Testis (tissue), 5 donors: ENCODE results near the gene MAGOHB. TPM values are rescaled to one million over a fixed set of nuclear protein-coding genes. Genes with fewer than 3 reads are reported as not detected.
"Not testable (repeated sequence)": the region's sequence is repeated elsewhere in the genome, so short reads cannot be mapped to it uniquely, and the experiment has no call there.

Experiments
- DNase-seq: peaks from one replicate; pipeline ENCODE4 v3.0.0-alpha.2; 2019
- H3K27ac ChIP-seq, 2 donors: fragments of 200-600 bp; sonication (generic); one replicate each; pipeline ENCODE4 v1.5.1; 2019
- H3K27me3 ChIP-seq: fragments of 200-600 bp; sonication (generic); one replicate; pipeline ENCODE4 v1.5.1; 2019
- H3K36me3 ChIP-seq: fragments of 200-600 bp; sonication (generic); one replicate; pipeline ENCODE4 v1.5.1; 2017; ENCODE audit warnings: low read depth; ENCODE audit errors: missing control alignments
- H3K4me1 ChIP-seq: fragments of 200-600 bp; sonication (generic); one replicate; pipeline ENCODE4 v1.5.1; 2019
- H3K4me3 ChIP-seq, 2 donors: fragments of 200-600 bp; sonication (generic); one replicate each; pipeline ENCODE4 v1.5.1; 2017 to 2019
- H3K9me3 ChIP-seq: fragments of 200-600 bp; sonication (generic); one replicate; pipeline ENCODE4 v1.5.1; 2017
- CTCF ChIP-seq, 3 experiments: fragments of 450-650 bp in 2 of 3; fragments of 200-600 bp in 1 of 3; sonication (generic) in 1 of 3; IDR thresholded peaks; one replicate each; pipeline ENCODE4 v1.5.1; 2016 to 2019; ENCODE audit warnings: antibody characterized with exemption in 3 of 3, mild to moderate bottlenecking in 2 of 3, moderate library complexity in 1 of 3
- POLR2A ChIP-seq: fragments of 450-650 bp; IDR thresholded peaks from one replicate; pipeline ENCODE4 v1.6.1; 2017; ENCODE audit warnings: antibody characterized with exemption, mild to moderate bottlenecking, moderate library complexity
- WGBS, 2 donors: methylation state at CpG; one replicate each; pipeline ENCODE4 v1.1.5; 2018; 5-methylcytosine and 5-hydroxymethylcytosine counted together
- intact Hi-C: fragments of 100-400 bp; cut with DNase I; formaldehyde crosslinking; loops from one replicate; pipeline ENCODE4 v1.15.1; 2023; ENCODE audit warnings: low total_unique reads
- long read RNA-seq, 2 donors: transcript quantifications; one replicate each; lab custom pipeline, GENCODE V29; 2026
- polyA plus RNA-seq: library from polyadenylated mRNA; stranded (reverse); fragments of 350-450 nt; fragmentation: Illumina TruSeq; extraction: RNeasy Lipid Tissue Mini Kit (QIAGEN cat#74804); gene quantifications from one replicate; pipeline ENCODE4 v1.2.3, GENCODE V29; 2014; ENCODE audit warnings: low read depth, low replicate concordance; ENCODE audit not compliant: insufficient read depth
- total RNA-seq, 2 donors: library from RNA; depleted of rRNA; stranded (reverse); fragments of >200 nt; gene quantifications; one replicate each; pipeline ENCODE4 v1.2.3, GENCODE V29; 2016

The MAGOHB gene
- 10 to 100 TPM; 16.1 to 16.7 TPM for total RNA-seq
- 20.5 TPM for polyA plus RNA-seq
- long read RNA-seq, donor 1, transcript MAGOHB-201 (5 exons, 2,623 nt), result major isoform, 26 of 31 reads
- long read RNA-seq, donor 1, partial matches to known transcripts, result 0 of 31 reads
- long read RNA-seq, donor 1, other reads (novel, unspliced or antisense), result 0 of 31 reads
- long read RNA-seq, donor 2, transcript MAGOHB-201 (5 exons, 2,623 nt), result major isoform, 20 of 24 reads
- long read RNA-seq, donor 2, partial matches to known transcripts, result 0 of 24 reads
- long read RNA-seq, donor 2, other reads (novel, unspliced or antisense), result 0 of 24 reads

- intact Hi-C loops, result loop anchor here (10.0 kb wide), 1 partner anchor 111 kb away; the partner anchor contains the start of gene YBX3
- TF ChIP-seq POLR2A (peak; percentile 25), CTCF (IDR thresholded peaks at IDR 0.05) (peak in 2 of 3 experiments; percentile 13 to 25)
- Histone ChIP-seq H3K36me3 (no peaks in the 10 kb centered on the region), H3K27ac (peak within 1 kb of the TSS; percentile 80 to 83), H3K27me3 (no peaks in the 10 kb centered on the region), H3K4me1 (peaks cover 7% of the 10 kb centered on the region), H3K4me3 (peak within 1 kb of the TSS; percentile 71 to 78), H3K9me3 (no peaks in the 10 kb centered on the region)
- DNase-seq, result peak; percentile 97
- WGBS, 2 donors, result 0% methylated on average over 44 to 45 of the region's 45 CpGs
These were observed at the start of gene MAGOHB for GRCh38 chr12:10613349-10614055. Gene MAGOHB, minus strand, starts transcription at chr12:10613609. Its CDS starts 77 bp downstream, at chr12:10613532.

- Histone ChIP-seq H3K4me3 (no peak overlapping the region), H3K27ac (no peak overlapping the region), H3K4me1 (no peaks in the 10 kb centered on the region), H3K9me3 (no peaks in the 10 kb centered on the region), H3K36me3 (no peaks in the 10 kb centered on the region), H3K27me3 (no peaks in the 10 kb centered on the region)
- no peak for DNase-seq
- intact Hi-C loops, result no loop called here
- 84 to 92% methylated on average over 3 of the region's 3 CpGs for WGBS, 2 donors
- no peak for TF ChIP-seq CTCF (IDR thresholded peaks at IDR 0.05)
- no peak for TF ChIP-seq POLR2A
These were observed 47.9 kb upstream of the MAGOHB start for GRCh38 chr12:10661338-10661737.

GRCh38 chr12:10654003-10654402 is 40.6 kb upstream of the MAGOHB start:
- no peak overlapping the region for H3K4me3 ChIP-seq
- H3K9me3 ChIP-seq, result no peaks in the 10 kb centered on the region
- H3K27me3 ChIP-seq, result no peaks in the 10 kb centered on the region
- no peak overlapping the region for H3K27ac ChIP-seq
- DNase-seq, result no peak
- no peaks in the 10 kb centered on the region for H3K36me3 ChIP-seq
- intact Hi-C loops, result no loop called here
- no peak for TF ChIP-seq POLR2A
- TF ChIP-seq CTCF (IDR thresholded peaks at IDR 0.05), result no peak
- no peaks in the 10 kb centered on the region for H3K4me1 ChIP-seq

- intact Hi-C loops, result no loop called here
- DNase-seq, result no peak
- Histone ChIP-seq H3K36me3 (no peaks in the 10 kb centered on the region), H3K4me1 (no peaks in the 10 kb centered on the region), H3K4me3 (no peak overlapping the region), H3K27ac (no peak overlapping the region), H3K9me3 (no peaks in the 10 kb centered on the region), H3K27me3 (no peaks in the 10 kb centered on the region)
- no peak for TF ChIP-seq CTCF (IDR thresholded peaks at IDR 0.05)
- no peak for TF ChIP-seq POLR2A
- 60% methylated on average over 3 of the region's 3 CpGs for WGBS, 2 donors
These were observed 38.8 kb upstream of the MAGOHB start for GRCh38 chr12:10652192-10652591.

- H3K4me1 ChIP-seq, H3K36me3 ChIP-seq, DNase-seq, H3K27me3 ChIP-seq, H3K9me3 ChIP-seq, intact Hi-C loops, H3K4me3 ChIP-seq, H3K27ac ChIP-seq: not testable (repeated sequence)
These were observed 33.2 kb upstream of the MAGOHB start for GRCh38 chr12:10646576-10646975.
